GM21526 (cell line): ENCODE results near the gene KCNQ1.

ENCODE experiments used
- ATAC-seq: cut with Tn5 transposase; IDR thresholded peaks from one replicate; pipeline ENCODE4 v1.9.1; 2021; ENCODE audit warnings: moderate library complexity; ENCODE audit not compliant: unreplicated experiment, low FRiP score

The KCNQ1 gene

GRCh38 chr11:2718817-2719438, 274.1 kb downstream of the KCNQ1 start:
- no peak for ATAC-seq

- no peak for ATAC-seq
These were observed 275.2 kb downstream of the KCNQ1 start for GRCh38 chr11:2719831-2720590.

GRCh38 chr11:2721210-2721916, 276.6 kb downstream of the KCNQ1 start:
- no peak for ATAC-seq

- no peak for ATAC-seq
These were observed 278.1 kb downstream of the KCNQ1 start for GRCh38 chr11:2722955-2723354.

- no peak for ATAC-seq
These were observed 279.3 kb downstream of the KCNQ1 start for GRCh38 chr11:2724104-2724503.

- ATAC-seq, result no peak
These were observed 280.0 kb downstream of the KCNQ1 start for GRCh38 chr11:2724653-2725367.

GRCh38 chr11:2725368-2726300, 280.8 kb downstream of the KCNQ1 start:
- ATAC-seq, result no peak

- ATAC-seq, result no peak
These were observed 282.2 kb downstream of the KCNQ1 start for GRCh38 chr11:2726964-2727363.

- no peak for ATAC-seq
These were observed 283.4 kb downstream of the KCNQ1 start for GRCh38 chr11:2728128-2728662.

GRCh38 chr11:2728663-2729332, 284.0 kb downstream of the KCNQ1 start:
- no peak for ATAC-seq

- ATAC-seq, result no peak
These were observed 285.0 kb downstream of the KCNQ1 start for GRCh38 chr11:2729841-2730240.

- ATAC-seq, result no peak
These were observed 285.7 kb downstream of the KCNQ1 start for GRCh38 chr11:2730272-2731129.

GRCh38 chr11:2731130-2732125, 286.6 kb downstream of the KCNQ1 start:
- no peak for ATAC-seq

- no peak for ATAC-seq
These were observed 287.6 kb downstream of the KCNQ1 start for GRCh38 chr11:2732261-2732939.

GRCh38 chr11:2732940-2733628, 288.3 kb downstream of the KCNQ1 start:
- no peak for ATAC-seq
